ENCODE measurements around the gene SLC22A23. TPM values are rescaled to one million over a fixed set of nuclear protein-coding genes. Genes with fewer than 3 reads are reported as not detected.

Gene SLC22A23
- total RNA-seq, 1 donor from 2014 or later = 5.4 TPM

DNA sequence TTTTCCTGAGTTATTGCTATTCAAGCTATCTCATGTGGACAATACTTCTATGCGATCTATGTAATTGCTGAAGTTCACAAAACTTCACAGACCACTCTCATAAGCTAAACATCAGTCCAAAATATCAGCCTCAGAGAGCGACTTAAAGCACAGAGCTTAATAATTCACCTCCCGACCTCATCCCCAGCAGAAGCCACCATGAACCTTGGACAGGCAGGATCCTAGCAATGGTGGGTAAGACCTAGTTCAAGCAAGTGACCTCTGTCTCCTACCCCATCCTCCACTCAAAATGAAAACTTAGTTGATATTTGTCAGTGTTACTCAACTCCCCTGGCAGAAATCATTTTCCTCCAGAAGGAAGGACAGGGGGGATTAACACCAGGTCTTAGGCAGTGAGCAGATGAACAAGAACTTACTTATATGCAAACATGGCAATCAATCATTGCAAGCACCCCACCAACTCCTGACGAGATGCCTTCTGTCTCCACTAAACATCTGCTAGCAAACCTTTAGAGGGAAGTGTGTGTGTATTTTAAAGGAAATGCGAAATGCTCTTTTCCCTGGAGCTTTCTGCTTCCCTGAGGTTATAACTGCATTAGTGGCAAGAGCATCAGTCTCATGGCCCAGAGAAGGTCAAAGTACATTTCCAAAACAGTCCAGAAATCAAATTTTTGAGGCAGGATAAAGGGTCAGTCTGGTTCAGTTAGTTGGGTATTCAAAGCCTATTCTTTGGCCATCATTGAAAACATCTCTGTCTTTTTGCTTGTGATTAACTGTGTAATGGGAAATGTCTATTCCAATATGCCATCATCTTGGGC is 90.0 kb downstream of the SLC22A23 start:
- DNase-seq = no peak
- no peak for ATAC-seq (ENCODE audit: poor library complexity)
- intact Hi-C loops (cut with DNase I) = no loop called here

DNA sequence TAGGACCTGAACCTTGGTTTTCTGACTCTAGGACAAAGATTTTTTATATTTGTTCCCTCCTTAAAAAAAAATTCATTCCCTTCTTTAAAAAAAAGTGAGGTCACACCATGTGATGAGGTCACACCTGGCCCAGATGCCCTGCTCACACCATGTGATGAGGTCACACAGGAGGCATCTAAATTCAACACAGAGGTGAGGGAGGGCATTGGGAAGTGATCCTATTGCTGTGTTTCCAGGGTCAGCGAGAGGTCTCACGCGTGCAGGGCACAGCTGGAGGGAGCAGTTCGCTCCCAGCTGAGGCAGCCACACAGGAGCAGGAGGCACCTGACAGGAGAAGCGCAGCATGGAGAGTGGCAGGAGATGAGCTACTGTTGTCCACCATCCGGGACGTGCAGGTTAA is 92.5 kb downstream of the SLC22A23 start:
- DNase-seq = no peak
- no peak for ATAC-seq (ENCODE audit: poor library complexity)
- intact Hi-C loops (cut with DNase I) = no loop called here

DNA sequence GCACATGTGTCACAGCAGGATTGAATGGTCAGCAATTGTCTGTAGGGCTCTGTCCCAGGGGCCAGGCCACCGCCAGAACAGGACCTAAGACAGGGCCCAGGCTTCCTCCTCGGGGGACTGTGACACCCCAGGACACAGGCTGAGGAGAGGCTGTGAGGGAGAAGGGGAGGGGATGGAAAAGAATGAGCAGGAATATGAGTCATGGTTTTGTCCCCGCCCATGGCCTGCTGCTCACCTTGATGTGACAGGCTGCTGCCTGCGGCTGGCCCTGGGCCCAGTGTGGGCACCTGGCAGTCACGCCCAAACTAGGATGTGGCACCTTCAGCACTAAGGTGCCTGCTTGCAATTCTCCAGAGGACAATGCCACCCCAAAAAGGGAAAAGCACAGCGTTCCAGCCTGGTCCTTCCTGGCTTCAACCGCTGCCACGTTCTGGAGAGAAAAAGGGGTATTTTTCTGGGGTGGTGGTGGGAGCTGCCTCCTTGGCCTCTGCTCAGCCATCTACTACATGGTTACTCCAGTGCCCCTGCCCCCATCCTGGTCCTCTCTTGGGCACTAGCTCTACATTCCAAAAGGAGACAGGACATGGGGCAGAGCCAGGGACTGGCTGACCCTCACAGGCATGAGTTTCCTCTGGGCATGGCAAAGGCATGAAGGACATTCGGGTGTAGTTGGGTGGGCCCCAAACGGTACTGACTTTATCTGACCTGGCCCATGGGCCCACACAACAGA is 93.4 kb downstream of the SLC22A23 start:
- ATAC-seq (ENCODE audit: poor library complexity) (peak; percentile 55), DNase-seq (no peak)
- intact Hi-C loops (cut with DNase I) = no loop called here

DNA sequence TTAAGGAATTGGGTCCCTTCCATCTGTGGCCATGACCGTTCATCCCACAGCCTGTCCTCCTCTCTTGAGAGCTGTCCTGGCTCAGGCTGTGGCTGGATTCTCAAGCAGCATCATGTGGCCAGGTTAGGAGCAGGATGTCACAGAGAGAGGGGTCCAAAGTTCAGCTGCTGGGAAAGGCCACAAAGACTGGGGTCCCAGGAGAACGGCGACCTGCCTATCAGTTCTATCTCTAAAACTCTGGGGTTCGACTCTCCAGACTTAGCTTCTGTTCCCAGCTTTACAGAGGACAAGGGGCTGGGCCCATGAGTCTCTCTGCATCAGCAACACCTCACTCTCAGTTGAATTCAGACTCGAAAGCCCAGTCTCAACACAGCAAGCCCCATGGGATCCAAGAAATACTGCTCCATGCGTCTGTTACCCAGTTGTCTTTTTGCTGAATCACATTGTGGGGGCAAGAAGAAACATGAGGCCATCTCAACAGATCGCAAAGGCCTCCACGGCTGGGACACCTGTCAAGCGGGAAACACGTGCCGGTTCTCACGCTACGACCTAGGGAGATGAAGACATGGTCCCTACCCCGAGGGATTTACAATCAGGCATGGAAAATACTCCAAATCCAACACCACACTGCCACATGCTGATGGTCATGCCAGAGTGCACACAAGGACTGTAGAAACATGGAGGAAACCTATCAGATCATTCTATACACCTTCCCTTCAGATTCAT is 95.4 kb downstream of the SLC22A23 start:
- intact Hi-C loops (cut with DNase I) = no loop called here
- DNase-seq (no peak), ATAC-seq (ENCODE audit: poor library complexity) (no peak)

DNA sequence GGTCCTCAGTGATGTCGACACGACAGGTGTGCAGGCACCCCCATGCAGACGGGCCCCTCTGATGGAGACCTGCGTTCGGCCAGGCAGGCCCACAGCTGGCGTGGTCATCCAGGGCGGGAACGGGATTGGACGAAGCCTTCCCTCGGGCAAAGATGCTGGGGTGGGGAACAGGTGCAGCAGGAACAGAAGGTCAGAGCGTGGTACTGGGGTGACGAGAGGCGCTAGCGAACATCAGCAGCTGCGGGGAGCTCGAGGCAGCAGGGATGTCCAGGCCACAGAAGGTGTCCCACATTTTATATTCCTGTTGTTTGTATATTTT is 96.2 kb downstream of the SLC22A23 start:
- ATAC-seq (ENCODE audit: poor library complexity) (no peak), DNase-seq (no peak)
- intact Hi-C loops (cut with DNase I) = no loop called here

DNA sequence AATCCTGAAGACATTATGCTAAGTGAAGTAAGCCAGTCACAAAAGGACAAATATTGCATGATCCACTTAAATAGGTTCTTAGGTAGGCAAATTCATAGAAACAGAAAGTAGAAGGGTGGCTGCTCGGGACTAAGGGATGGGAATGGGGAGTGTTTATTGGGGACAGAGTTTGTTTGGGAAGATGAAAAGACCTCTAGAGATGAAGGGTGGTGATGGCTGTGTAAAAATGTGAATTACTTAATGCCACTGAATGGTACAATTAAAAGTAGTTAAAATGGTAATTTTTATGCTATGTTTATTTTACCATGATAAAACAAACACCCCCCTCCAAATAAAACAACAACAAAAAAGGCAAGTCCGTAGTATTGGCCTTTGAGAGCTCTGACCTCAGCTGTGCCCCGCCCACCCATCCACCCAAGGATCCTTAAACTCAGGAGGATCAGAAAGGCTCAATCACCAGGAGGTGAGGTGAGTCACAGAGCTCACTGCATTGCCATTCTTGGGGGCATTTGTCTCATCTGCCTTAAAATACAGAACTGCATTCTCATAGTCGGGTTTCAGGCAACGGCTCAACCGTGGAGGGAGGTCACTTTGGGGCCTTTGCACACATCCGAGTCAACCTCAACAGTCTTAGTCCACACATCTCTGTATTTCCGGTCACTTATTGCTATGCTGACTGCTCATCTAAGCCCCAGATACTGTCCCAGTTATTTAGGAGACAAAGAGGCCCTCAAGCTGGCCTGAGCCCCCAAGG is 96.7 kb downstream of the SLC22A23 start:
- no peak for ATAC-seq (ENCODE audit: poor library complexity)
- DNase-seq = no peak
- intact Hi-C loops (cut with DNase I) = no loop called here

DNA sequence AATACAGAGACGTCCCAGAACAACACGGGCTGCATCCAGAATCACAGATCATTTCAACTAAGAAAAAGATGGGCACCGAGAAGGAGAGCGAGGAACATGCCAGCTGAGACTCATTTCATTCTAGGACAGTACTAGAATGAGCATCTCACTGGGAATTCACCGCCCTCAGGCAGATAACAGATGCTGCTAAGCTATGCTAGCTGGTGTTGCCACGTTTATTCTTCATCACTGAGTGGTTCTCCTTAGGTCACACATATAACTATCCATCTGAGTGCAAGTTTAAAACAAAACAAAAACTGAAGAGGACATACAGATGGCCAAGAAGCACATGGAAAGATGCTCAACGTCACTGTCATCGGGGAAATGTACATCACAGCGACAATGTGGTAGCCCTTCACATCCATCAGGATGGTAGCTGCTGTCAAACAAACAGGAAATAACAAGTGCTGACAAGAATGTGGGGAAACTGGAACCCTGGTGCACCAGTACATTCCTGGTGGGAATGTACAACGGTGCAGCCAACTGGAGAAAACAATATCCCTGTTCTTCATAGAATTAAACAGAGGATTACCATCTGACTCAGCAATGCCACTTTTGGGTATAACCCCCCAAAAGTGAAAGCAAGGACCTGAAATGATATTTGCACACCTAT is 97.6 kb downstream of the SLC22A23 start:
- ATAC-seq (ENCODE audit: poor library complexity) (no peak), DNase-seq (no peak)
- intact Hi-C loops (cut with DNase I) = no loop called here

DNA sequence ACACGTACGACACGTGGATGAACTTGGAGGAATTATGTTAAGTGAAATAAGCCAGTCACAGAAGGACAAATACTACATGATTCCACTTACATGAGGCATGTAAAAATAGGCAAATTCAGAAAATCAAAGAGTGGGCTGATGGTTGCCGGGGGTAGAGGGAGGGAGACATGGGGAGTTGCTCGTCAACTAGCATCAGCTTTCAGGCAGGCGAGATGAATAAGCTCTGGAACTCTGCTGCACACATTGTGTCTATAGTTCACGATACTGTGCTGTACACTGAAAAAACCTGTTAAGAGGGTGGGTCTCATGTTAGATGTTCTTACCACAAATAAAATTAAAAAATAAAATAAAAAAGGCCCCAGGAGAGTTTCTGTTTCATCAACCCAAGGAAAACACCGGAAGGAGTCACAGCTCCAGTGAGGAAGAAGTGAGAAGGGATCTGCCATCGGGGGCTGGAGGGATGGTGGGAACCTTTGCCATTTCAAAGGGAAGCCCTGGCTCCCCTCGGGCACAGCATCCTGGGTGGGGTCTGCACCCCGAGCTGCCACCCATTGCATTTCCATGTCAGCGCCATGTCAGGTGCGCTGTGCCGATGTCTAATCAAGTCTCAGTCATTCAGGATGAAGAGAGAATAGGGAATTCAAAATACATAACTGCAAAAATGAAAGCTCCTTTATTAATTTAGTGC is 98.3 kb downstream of the SLC22A23 start:
- no peak for ATAC-seq (ENCODE audit: poor library complexity)
- no peak for DNase-seq
- intact Hi-C loops (cut with DNase I) = no loop called here

DNA sequence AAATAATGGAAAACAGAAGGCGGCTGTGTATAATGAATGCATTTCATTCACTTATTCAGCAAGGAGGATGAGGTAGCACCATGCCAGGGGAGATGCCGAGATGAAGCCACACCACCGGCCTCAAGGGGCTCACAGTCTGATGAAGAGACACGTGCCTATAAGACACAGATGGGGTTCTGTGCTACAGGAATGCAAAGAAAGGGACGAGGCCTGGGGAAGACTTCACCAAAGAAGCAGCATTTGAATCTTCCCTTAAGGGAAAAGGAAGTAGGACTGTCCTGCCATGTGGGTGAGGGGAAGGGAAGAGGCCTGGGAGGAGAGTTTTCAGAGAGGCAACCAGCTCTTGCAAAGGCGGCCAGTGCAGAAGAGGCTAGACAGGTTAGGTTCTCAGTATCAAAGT is 99.2 kb downstream of the SLC22A23 start:
- no peak for ATAC-seq (ENCODE audit: poor library complexity)
- DNase-seq = no peak
- intact Hi-C loops (cut with DNase I) = no loop called here

DNA sequence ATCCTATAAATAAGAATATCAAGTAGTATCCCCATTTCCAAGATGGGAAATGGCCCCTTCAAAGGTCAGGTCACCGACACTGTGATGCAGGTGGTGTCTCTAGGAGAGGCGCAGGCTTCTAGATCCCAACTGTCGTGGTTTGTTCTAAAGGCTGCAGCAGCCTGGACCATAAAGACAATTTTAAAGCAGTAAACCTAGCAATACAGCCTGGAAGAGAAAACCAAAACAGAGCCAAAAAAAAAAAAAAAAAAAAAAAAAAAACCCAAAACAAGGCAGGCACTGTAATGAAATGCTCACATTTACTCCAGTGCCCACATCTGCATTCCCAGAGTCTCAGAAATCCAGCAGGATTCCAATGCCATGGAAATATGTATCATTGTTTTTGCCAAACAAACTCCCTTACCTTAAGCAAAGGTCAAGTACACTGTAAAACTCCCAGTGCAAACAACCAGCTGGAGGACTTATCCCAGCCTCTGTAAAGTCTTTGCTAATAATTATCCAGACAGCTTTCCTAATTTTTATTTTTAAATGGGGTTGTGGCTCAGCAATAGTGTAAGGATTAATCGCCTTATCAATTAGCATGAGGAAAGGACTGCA is 99.9 kb downstream of the SLC22A23 start:
- DNase-seq (no peak), ATAC-seq (ENCODE audit: poor library complexity) (peak; percentile 27)
- intact Hi-C loops (cut with DNase I) = no loop called here

DNA sequence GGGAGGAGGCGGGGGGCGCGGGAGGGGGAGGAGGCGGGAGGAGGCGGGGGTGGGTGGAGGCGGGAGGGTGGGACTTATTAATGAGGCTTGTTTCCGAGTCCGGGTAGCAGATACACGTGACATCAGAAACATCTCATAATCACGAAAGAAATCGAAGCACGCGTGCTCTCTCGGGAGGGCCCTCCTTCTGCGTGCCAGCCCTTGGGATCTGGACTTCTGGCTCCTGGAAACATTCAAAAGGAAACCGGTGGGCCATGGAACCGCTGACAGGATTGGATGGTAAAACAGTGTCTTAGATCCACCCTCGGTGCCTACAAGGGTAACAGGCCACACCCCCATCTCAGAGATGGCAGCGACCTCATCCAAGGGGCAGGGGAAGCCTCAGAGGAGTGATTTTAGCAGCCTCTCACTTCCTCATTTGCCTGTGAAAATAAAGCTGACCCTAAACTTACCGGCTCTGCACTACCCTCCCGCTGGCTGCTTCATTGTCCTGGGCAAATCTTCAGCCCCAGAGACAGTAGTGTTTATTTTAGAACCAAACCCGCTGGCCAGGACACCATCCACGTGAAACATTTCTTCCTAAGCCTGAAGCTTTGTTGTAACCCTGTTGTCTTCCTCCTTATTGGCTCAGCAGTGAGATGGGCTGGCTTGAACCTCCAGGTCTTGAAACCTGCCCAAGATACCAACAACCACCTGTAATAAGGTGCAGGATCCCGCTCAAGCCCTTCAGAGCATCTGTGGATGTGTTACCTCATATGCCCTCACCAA is 100.6 kb downstream of the SLC22A23 start:
- DNase-seq (peak; percentile 73), ATAC-seq (ENCODE audit: poor library complexity) (peak; percentile 78)
- intact Hi-C loops (cut with DNase I) = no loop called here

DNA sequence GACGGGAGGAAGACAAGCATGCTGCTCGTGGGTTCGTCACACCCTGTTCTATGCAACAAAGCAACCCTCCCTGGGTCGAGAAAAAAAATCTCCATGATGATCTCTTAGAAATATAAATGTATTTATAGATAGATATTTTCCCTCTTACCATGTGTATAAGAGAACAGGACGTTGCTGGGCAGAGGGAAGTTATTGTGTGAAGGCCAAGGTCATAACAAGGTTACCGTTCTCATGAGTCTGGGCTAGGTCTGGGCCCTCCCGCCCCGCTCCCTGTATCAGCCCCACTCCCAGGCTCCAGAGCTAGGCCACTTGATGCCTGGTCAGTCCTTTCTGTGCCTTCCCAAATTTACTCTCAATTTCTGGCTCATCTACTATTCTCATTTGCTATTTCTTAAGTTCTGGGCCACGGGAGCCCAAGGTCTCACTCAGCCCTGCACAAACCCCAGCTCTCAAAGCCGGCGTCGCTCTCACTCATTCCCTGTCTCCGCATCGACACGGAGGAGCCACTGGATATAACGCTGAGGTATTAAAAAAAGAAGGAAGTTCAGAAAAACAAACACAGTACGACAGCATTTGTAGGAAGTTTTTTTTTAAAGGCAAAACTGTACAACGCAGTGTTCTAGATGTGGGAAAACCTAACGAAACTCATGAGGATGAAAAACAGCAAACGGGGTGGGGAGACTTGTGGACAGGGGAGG is 101.3 kb downstream of the SLC22A23 start:
- DNase-seq (no peak), ATAC-seq (ENCODE audit: poor library complexity) (peak; percentile 45)
- intact Hi-C loops (cut with DNase I) = no loop called here

DNA sequence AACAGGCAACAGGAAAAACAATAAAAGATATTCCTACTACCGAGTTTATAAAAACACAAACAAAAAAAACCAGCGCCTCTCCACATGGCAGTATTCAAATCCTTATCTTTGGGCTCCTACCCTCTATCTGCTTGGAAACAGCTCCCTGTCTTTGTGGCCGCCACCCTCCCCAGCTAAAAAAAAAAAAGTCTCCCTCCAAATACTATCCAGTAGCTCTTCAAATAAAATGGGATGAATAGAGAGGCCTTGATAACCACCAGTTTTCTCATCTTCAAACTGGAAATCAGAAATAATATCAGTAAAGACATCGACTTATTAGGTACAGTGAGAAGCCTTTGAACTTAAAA is 101.9 kb downstream of the SLC22A23 start:
- no peak for ATAC-seq (ENCODE audit: poor library complexity)
- DNase-seq = no peak
- intact Hi-C loops (cut with DNase I) = no loop called here

DNA sequence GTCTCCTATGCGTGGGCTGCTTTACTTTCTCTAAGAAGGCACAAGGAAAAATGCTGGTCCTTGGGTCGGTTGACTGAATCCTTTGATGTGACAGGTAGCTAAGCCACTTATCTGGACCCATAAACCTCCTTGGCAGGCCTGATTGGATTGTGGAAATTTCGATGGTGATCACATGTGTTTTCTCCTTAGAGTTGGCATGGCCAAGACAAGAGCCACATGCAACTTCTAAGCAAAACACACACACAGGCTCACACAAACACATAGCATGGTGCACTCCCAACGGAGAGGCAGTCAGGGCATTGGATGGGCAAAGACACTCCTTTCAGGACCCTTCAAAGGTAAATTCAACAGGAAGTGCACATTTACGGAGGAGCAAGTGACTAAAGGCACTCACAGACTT is 102.9 kb downstream of the SLC22A23 start:
- DNase-seq (no peak), ATAC-seq (ENCODE audit: poor library complexity) (no peak)
- intact Hi-C loops (cut with DNase I) = no loop called here

DNA sequence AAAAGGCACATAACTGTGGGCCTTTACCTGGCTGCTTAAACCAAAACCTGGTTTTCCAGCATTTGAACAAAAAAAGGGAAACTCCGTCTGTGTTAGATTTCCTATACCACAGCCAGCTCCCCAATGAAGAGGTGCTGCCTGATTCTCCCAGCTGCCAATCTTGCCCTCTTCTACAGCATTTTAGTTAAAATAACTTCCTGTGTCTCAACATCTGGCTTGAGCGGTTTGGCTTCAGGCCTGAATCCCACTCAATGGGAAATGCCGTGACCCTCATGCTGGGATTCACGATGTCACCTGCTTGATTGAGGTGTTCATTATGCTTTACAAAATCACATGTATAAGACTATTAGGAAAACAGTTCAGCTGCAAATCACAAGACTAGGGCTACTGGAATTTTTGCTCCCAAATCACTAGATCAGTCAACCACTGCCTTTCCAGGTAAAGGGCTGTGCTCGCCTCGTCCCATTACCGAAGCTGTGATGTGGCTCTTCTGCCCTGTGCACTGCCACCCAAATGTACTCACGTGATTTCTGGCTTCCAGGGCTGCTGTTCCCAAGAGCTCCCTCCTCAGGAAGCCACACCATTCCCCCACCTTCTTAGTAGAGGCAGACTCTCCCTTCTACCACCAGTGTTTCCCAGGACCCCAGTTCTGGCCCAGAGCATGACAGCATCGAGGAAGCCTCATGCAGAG is 103.5 kb downstream of the SLC22A23 start:
- no peak for DNase-seq
- intact Hi-C loops (cut with DNase I) = no loop called here
- ATAC-seq (ENCODE audit: poor library complexity) = no peak

DNA sequence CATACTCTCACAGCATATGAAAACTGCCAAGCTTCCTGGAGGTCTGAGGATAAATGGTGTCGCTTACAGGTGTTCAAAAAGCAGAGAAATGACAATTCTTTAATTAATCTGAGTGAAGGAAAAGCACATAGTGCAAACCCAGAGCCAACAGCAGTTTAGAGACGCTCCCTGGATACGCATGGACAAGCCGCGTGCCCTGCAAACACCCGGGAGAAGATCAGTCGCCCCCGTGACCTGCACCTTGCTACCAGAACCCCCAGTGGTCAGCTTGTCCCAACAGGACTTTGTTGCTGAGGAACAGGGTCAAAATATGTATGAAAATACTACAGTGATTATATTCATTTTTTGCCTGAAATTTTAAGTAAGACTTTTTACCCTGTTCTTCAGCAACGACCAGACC is 104.2 kb downstream of the SLC22A23 start:
- intact Hi-C loops (cut with DNase I) = no loop called here
- ATAC-seq (ENCODE audit: poor library complexity) (no peak), DNase-seq (no peak)

Measured in Right ventricle myocardium superior (tissue), 1 donor.